Astrocyte (in vitro differentiated cells and primary cell): ENCODE measurements around the gene PYGO2. TPM values are rescaled to one million over a fixed set of nuclear protein-coding genes. Genes with fewer than 3 reads are reported as not detected.

Experiments used
- DNase-seq: peaks from one replicate; pipeline ENCODE4 v3.0.0-alpha.2; 2010; ENCODE audit warnings: low read depth
- FAIRE-seq: peaks from 2 replicates; lab custom pipeline; 2011; peaks lifted over from hg19 to GRCh38; lab: Jason Lieb, UNC
- H2AFZ ChIP-seq: 2 replicates; pipeline ENCODE4 v1.6.0; 2012; ENCODE audit warnings: low read depth, low read length, inconsistent platforms
- H3K27ac ChIP-seq: 2 replicates; pipeline ENCODE4 v1.5.1; 2011; ENCODE audit warnings: low read depth, low read length, inconsistent platforms
- H3K27me3 ChIP-seq: 2 replicates; pipeline ENCODE4 v1.6.0; 2011; ENCODE audit warnings: low read length, inconsistent platforms; ENCODE audit not compliant: insufficient read depth
- H3K36me3 ChIP-seq: 2 replicates; pipeline ENCODE4 v1.5.1; 2011; ENCODE audit warnings: low read length, inconsistent platforms; ENCODE audit not compliant: insufficient read depth
- H3K4me1 ChIP-seq: 2 replicates; pipeline ENCODE4 v1.5.1; 2011; ENCODE audit warnings: low read length, inconsistent platforms; ENCODE audit not compliant: insufficient read depth
- H3K4me2 ChIP-seq: 2 replicates; pipeline ENCODE4 v1.6.0; 2012; ENCODE audit warnings: low read length, inconsistent platforms
- H3K4me3 ChIP-seq: 2 replicates; pipeline ENCODE4 v1.5.1; 2011; ENCODE audit warnings: low read depth, mild to moderate bottlenecking, low read length, inconsistent platforms; ENCODE audit not compliant: insufficient read depth
- H3K79me2 ChIP-seq: 2 replicates; pipeline ENCODE4 v1.6.0; 2012; ENCODE audit warnings: mild to moderate bottlenecking, low read length, inconsistent platforms; ENCODE audit not compliant: insufficient read depth
- H3K9ac ChIP-seq: 2 replicates; pipeline ENCODE4 v1.6.0; 2012; ENCODE audit warnings: mild to moderate bottlenecking, low read length, inconsistent platforms
- H3K9me3 ChIP-seq: 2 replicates; pipeline ENCODE4 v1.5.1; 2012; ENCODE audit warnings: low read depth, mild to moderate bottlenecking, low read length, inconsistent platforms; ENCODE audit not compliant: insufficient read depth
- H4K20me1 ChIP-seq: 2 replicates; pipeline ENCODE4 v1.6.0; 2012; ENCODE audit warnings: low read length, inconsistent platforms; ENCODE audit not compliant: insufficient read depth
- H3K27ac Mint-ChIP-seq: one replicate; pipeline ENCODE4 v1.8.0; 2021; ENCODE audit warnings: mild to moderate bottlenecking, mixed read lengths; ENCODE audit not compliant: unreplicated experiment
- H3K27me3 Mint-ChIP-seq: one replicate; pipeline ENCODE4 v1.8.0; 2021; ENCODE audit warnings: low read depth, mixed read lengths; ENCODE audit not compliant: unreplicated experiment
- H3K36me3 Mint-ChIP-seq: one replicate; pipeline ENCODE4 v1.8.0; 2021; ENCODE audit warnings: low read depth, mixed read lengths; ENCODE audit not compliant: unreplicated experiment
- H3K4me1 Mint-ChIP-seq: one replicate; pipeline ENCODE4 v1.8.0; 2021; ENCODE audit warnings: low read depth, mixed read lengths; ENCODE audit not compliant: unreplicated experiment
- H3K4me3 Mint-ChIP-seq: one replicate; pipeline ENCODE4 v1.8.0; 2021; ENCODE audit warnings: mild to moderate bottlenecking, moderate library complexity, mixed read lengths; ENCODE audit not compliant: unreplicated experiment
- H3K9me3 Mint-ChIP-seq: one replicate; pipeline ENCODE4 v1.8.0; 2021; ENCODE audit warnings: mild to moderate bottlenecking, mixed read lengths; ENCODE audit not compliant: unreplicated experiment
- CTCF ChIP-seq: IDR thresholded peaks from 2 replicates; pipeline ENCODE4 v1.5.1; 2011; ENCODE audit warnings: low read depth, mild to moderate bottlenecking, inconsistent platforms, low read length, moderate library complexity; ENCODE audit not compliant: insufficient read depth
- EZH2 ChIP-seq: IDR thresholded peaks from 2 replicates; pipeline ENCODE4 v1.6.1; 2012; ENCODE audit warnings: mild to moderate bottlenecking, low read length, inconsistent platforms; ENCODE audit not compliant: insufficient read depth
- total RNA-seq: library from RNA; stranded (reverse); gene quantifications from 2 replicates; pipeline ENCODE4 v1.2.1, GENCODE V29; 2021

The PYGO2 gene
- total RNA-seq, 1 donor from 2014 or later, result 21.8 TPM

DNA sequence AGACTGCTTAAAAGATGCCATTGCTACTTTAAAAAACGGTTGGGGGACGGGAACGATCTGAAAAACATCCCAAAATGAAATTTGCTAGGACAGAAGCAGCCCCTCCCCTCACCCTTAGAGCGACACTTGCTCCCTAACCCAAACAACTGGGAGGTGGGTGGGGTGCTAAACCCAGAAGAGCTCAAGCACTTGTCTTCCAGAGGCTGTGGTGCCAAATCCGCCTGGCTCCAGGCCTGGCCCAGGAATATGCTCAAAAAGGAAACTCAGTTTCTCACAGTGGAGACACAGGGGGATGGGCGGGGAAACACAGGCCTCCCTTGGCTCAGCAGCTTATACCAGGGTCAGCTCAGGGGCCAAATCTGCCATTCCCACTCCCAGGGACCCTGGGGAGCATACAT is 5.0 kb downstream of the PYGO2 start:
- H3K4me2 ChIP-seq, result peak overlapping the region; percentile 96
- Mint-ChIP-seq H3K36me3 (peaks cover 12% of the 10 kb centered on the region), H3K9me3 (no peaks in the 10 kb centered on the region), H3K4me3 (peak overlapping the region; percentile 95), H3K27ac (peak overlapping the region; percentile 98), H3K27me3 (no peaks in the 10 kb centered on the region), H3K4me1 (peaks cover 35% of the 10 kb centered on the region)
- DNase-seq (no peak), FAIRE-seq (no peak)
- H3K9ac ChIP-seq, result peak overlapping the region; percentile 86
- peak overlapping the region; percentile 85 for H3K27ac ChIP-seq
- H2AFZ ChIP-seq, result peak overlapping the region; percentile 85
- peaks cover 28% of the 10 kb centered on the region for H4K20me1 ChIP-seq
- no peaks in the 10 kb centered on the region for H3K27me3 ChIP-seq
- H3K4me3 ChIP-seq, result peak overlapping the region; percentile 73
- H3K79me2 ChIP-seq, result peaks cover 40% of the 10 kb centered on the region
- peaks cover 33% of the 10 kb centered on the region for H3K4me1 ChIP-seq
- TF ChIP-seq EZH2, result no peak
- no peak for TF ChIP-seq CTCF
- H3K36me3 ChIP-seq, result no peaks in the 10 kb centered on the region
- H3K9me3 ChIP-seq, result no peaks in the 10 kb centered on the region

GRCh38 chr1:154955718-154956543 is 5.7 kb downstream of the PYGO2 start, which contains the start of gene PBXIP1:
TSS of gene PBXIP1 (minus strand) at chr1:154956099. CDS start at chr1:154953721, 2,378 bp downstream.
- FAIRE-seq, result peak; percentile 67
- H3K9ac ChIP-seq, result peak within 1 kb of the TSS; percentile 86
- H3K9me3 Mint-ChIP-seq, result no peaks in the 10 kb centered on the region
- peak within 1 kb of the TSS; percentile 85 for H2AFZ ChIP-seq
- H3K9me3 ChIP-seq, result no peaks in the 10 kb centered on the region
- no peaks in the 10 kb centered on the region for H3K27me3 ChIP-seq
- H3K36me3 Mint-ChIP-seq, result peaks cover 12% of the 10 kb centered on the region
- peaks cover 36% of the 10 kb centered on the region for H3K79me2 ChIP-seq
- peak; percentile 35 for TF ChIP-seq CTCF
- TF ChIP-seq EZH2, result no peak
- DNase-seq, result peak; percentile 78
- peak within 1 kb of the TSS; percentile 73 for H3K4me3 ChIP-seq
- H3K4me2 ChIP-seq, result peak within 1 kb of the TSS; percentile 96
- no peaks in the 10 kb centered on the region for H3K27me3 Mint-ChIP-seq
- H3K4me1 Mint-ChIP-seq, result peaks cover 35% of the 10 kb centered on the region
- peak within 1 kb of the TSS; percentile 95 for H3K4me3 Mint-ChIP-seq
- peaks cover 1% of the 10 kb centered on the region for H3K36me3 ChIP-seq
- H3K27ac Mint-ChIP-seq, result peak within 1 kb of the TSS; percentile 98
- peaks cover 32% of the 10 kb centered on the region for H4K20me1 ChIP-seq
- peaks cover 31% of the 10 kb centered on the region for H3K4me1 ChIP-seq
- peak within 1 kb of the TSS; percentile 85 for H3K27ac ChIP-seq
